Measurements from ENCODE around the gene HERPUD2.

The HERPUD2 gene

DNA sequence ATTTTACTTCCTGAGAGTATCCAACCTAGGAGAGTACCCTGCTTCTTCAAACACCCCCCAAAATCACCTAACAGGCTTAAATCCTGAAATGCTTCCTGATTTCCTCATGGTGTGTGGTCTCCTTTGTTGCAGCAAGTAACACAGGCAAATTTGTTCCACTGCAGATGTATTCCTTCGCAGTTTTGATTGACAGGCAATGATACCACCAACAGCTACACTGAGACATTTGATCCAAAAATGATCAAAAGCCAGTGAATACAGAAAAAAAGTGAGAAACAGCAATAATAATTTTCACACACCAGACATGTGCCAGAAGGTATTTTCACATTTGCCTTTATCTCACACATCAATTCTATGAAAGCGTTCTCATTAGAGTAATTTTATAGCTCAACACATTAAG lies 95.9 kb downstream of the HERPUD2 start:
- TF ChIP-seq EZH2phosphoT487 (conservative IDR thresholded peaks at IDR 0.05; ENCODE audit: low read length) (no peak), CTCF (IDR thresholded peaks at IDR 0.05; ENCODE audit: insufficient read depth, low read length, poor library complexity, severe bottlenecking) (no peak)
- H3K36me3 ChIP-seq (ENCODE audit: low read length), result no peaks in the 10 kb centered on the region
- H3K4me3 ChIP-seq (ENCODE audit: insufficient read depth, low read length, poor library complexity, severe bottlenecking), result no peak overlapping the region
- no peaks in the 10 kb centered on the region for H3F3A ChIP-seq (ENCODE audit: insufficient read depth)
- H3K9ac ChIP-seq (ENCODE audit: low read length), result no peak overlapping the region
- no peak overlapping the region for H2AFZ ChIP-seq (ENCODE audit: low read depth, low read length, severe bottlenecking)
- no peaks in the 10 kb centered on the region for H3K9me3 ChIP-seq (ENCODE audit: insufficient read depth, low read length)
- no peaks in the 10 kb centered on the region for H3K27me3 ChIP-seq (ENCODE audit: low read length)
- H3K4me2 ChIP-seq (ENCODE audit: low read depth, low read length, poor library complexity, severe bottlenecking), result no peak overlapping the region
- no peaks in the 10 kb centered on the region; the same call in 1 of the 2 replicates for H4K20me1 ChIP-seq (ENCODE audit: low read depth, low read length)
- H3K27ac ChIP-seq (ENCODE audit: low read depth, low read length), result no peak overlapping the region
- no peaks in the 10 kb centered on the region for H3K9me2 ChIP-seq (replicated peaks; ENCODE audit: insufficient read depth, low read length)
- no peaks in the 10 kb centered on the region for H3K79me2 ChIP-seq (ENCODE audit: insufficient read depth, low read length)

DNA sequence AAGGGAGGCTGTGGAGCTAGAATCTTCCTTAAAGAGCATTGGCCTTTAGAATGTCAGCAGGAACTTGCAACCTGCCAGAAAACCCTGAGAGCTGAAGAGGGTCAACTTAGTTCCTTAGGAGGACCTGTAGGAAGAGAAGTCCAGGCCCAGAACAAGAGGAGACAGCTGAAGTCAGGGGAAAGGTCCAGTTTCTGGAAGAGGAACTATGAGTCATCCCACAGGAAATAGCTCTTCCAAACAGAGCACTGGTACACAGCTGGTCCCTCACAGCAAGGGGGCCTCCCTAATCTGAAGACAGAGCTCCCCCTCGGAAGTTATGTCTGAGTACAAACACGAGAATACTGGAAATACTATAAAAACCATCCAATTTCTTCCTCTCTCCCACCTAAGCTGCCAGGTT lies 98.9 kb downstream of the HERPUD2 start:
- H4K20me1 ChIP-seq (ENCODE audit: low read depth, low read length), result no peaks in the 10 kb centered on the region; the same call in 1 of the 2 replicates
- no peak overlapping the region for H3K4me3 ChIP-seq (ENCODE audit: insufficient read depth, low read length, poor library complexity, severe bottlenecking)
- no peaks in the 10 kb centered on the region for H3K9me2 ChIP-seq (replicated peaks; ENCODE audit: insufficient read depth, low read length)
- H3F3A ChIP-seq (ENCODE audit: insufficient read depth), result no peaks in the 10 kb centered on the region
- H3K9ac ChIP-seq (ENCODE audit: low read length), result no peak overlapping the region
- no peak overlapping the region for H3K4me2 ChIP-seq (ENCODE audit: low read depth, low read length, poor library complexity, severe bottlenecking)
- no peaks in the 10 kb centered on the region for H3K36me3 ChIP-seq (ENCODE audit: low read length)
- H3K9me3 ChIP-seq (ENCODE audit: insufficient read depth, low read length), result no peaks in the 10 kb centered on the region
- no peak overlapping the region for H2AFZ ChIP-seq (ENCODE audit: low read depth, low read length, severe bottlenecking)
- no peak overlapping the region for H3K27ac ChIP-seq (ENCODE audit: low read depth, low read length)
- TF ChIP-seq CTCF (IDR thresholded peaks at IDR 0.05; ENCODE audit: insufficient read depth, low read length, poor library complexity, severe bottlenecking), result no peak
- no peak for TF ChIP-seq EZH2phosphoT487 (conservative IDR thresholded peaks at IDR 0.05; ENCODE audit: low read length)
- no peaks in the 10 kb centered on the region for H3K27me3 ChIP-seq (ENCODE audit: low read length)
- no peaks in the 10 kb centered on the region for H3K79me2 ChIP-seq (ENCODE audit: insufficient read depth, low read length)

DNA sequence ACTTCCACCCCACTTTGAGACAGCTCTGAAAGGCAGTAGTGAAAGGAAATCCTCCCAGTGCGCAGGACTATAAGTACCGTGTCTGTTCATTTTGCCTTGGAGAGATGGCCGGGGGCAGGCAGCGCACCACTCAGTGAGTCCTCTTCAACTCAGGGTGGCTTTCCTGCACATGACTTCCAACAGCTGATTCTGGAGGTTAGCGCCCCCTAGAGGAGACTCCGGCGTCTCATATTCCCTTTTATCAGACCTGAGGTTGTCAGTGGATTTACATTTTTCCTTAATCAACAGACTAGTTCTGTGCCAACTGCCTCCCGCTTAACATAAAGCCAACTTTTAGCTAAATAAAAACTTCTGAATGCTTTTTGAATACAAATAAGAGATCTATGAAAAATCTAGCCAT lies 101.0 kb downstream of the HERPUD2 start:
- Histone ChIP-seq H4K20me1 (ENCODE audit: low read depth, low read length) (no peaks in the 10 kb centered on the region; the same call in 1 of the 2 replicates), H3K4me2 (ENCODE audit: low read depth, low read length, poor library complexity, severe bottlenecking) (no peak overlapping the region), H3K27ac (ENCODE audit: low read depth, low read length) (no peak overlapping the region), H3F3A (ENCODE audit: insufficient read depth) (no peaks in the 10 kb centered on the region), H3K9me2 (replicated peaks; ENCODE audit: insufficient read depth, low read length) (no peaks in the 10 kb centered on the region), H3K79me2 (ENCODE audit: insufficient read depth, low read length) (no peaks in the 10 kb centered on the region), H3K27me3 (ENCODE audit: low read length) (no peaks in the 10 kb centered on the region), H2AFZ (ENCODE audit: low read depth, low read length, severe bottlenecking) (no peak overlapping the region), H3K9me3 (ENCODE audit: insufficient read depth, low read length) (no peaks in the 10 kb centered on the region), H3K4me3 (ENCODE audit: insufficient read depth, low read length, poor library complexity, severe bottlenecking) (no peak overlapping the region), H3K9ac (ENCODE audit: low read length) (no peak overlapping the region), H3K36me3 (ENCODE audit: low read length) (no peaks in the 10 kb centered on the region)
- no peak for TF ChIP-seq EZH2phosphoT487 (conservative IDR thresholded peaks at IDR 0.05; ENCODE audit: low read length)
- TF ChIP-seq CTCF (IDR thresholded peaks at IDR 0.05; ENCODE audit: insufficient read depth, low read length, poor library complexity, severe bottlenecking), result peak; percentile 67
